ENCODE results near the gene STAG1.
A peak's percentile ranks its signal among the peaks of the same experiment; 100 is the strongest.
"Not testable (repeated sequence)": the region's sequence is repeated elsewhere in the genome, so short reads cannot be mapped to it uniquely, and the experiment has no call there.

STAG1 gene

GRCh38 chr3:136752172-136752421 lies at the start of gene STAG1:
Gene STAG1, minus strand, starts transcription at chr3:136752378. Its CDS starts 121,480 bp downstream, at chr3:136630898.
- DNase-seq (ENCODE audit: low read depth), result no peak

GRCh38 chr3:136801146-136801545 lies 49.0 kb upstream of the STAG1 start:
- not testable (repeated sequence) for DNase-seq (ENCODE audit: low read depth)

- DNase-seq (ENCODE audit: low read depth), result no peak
These were observed 40.6 kb upstream of the STAG1 start for GRCh38 chr3:136792556-136793330.

DNA sequence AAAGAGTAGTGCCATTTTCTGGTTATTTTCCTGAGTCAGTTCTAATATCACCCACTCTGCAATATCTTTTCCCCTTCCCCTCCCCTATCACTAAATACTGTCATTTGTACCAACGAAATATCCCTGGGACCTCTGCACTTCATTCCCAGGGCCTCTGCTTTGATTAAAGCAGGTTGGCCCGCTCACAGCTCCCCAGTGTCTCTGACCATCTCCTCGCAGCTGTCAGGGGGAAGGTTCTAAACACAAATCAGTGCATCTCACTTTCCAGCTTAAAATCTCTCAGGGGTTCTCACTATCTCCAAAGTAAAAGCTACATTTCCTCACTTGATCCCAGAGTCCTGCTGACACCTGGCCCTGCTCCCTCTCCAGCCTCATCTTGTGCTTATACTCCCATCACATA lies 38.6 kb upstream of the STAG1 start:
- DNase-seq (ENCODE audit: low read depth), result no peak

GRCh38 chr3:136789976-136790375 lies 37.8 kb upstream of the STAG1 start:
- no peak for DNase-seq (ENCODE audit: low read depth)

DNA sequence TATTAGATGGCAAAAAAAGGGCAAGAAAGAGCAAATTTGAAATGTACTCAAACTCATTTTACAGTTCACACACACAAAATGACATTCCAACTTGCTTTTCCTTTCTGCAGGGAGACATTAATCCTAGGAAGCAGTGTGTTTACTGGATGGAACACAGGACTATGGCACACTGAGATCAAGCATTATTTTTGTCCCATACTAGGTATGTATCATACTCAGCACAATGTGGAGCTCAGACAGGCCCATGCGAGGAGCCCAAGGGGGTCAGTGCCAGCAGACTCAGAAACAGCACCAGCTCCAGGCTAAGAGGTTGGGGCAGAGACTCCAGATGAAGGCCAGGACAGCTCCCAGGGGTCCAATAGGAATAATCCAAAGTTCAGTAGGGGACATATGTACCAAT lies 36.0 kb upstream of the STAG1 start:
- DNase-seq (ENCODE audit: low read depth), result no peak

DNA sequence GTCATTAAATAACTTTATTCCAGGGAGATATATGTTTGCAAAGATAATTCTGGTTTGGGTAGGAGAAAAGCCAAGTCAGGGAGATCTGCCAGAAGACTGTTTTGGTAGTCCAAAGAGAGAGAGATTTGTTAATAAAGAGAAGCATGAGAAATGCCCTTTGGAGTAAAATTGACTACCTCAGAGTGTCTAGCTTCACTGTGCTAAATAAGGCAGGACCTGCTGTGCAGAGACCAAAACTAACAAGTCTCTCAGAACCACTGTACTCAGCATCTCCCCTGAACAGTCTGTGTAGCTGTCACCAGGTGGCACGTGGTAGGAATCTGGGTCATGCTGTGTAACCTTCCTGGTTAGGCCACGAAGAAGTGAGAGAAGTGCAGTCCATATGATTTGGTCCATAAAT lies 35.2 kb upstream of the STAG1 start:
- DNase-seq (ENCODE audit: low read depth), result peak; percentile 33

DNA sequence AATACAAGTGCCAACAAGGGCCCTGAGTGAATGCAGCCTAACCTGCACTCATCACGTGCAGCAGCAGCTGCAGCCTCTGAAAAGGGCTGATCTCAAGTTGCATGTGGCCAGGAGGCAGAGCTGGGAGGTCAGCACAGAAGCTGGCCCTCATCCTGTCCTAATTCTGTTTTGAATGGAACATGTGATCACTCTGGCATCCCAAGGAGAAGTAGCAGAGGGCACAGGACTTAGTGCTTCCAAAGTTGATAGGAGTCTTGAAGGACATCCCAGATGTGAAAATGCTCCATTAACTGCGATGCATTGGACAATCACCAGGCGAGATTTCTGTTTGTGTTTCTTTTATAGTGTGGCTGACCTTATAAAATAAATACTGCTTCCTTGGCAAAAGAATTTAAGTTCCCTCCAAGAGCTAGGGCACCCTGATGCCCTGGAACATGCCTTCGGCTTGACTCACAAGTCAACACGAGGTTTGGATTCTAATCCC lies 31.6 kb upstream of the STAG1 start:
- DNase-seq (ENCODE audit: low read depth), result peak; percentile 77

DNA sequence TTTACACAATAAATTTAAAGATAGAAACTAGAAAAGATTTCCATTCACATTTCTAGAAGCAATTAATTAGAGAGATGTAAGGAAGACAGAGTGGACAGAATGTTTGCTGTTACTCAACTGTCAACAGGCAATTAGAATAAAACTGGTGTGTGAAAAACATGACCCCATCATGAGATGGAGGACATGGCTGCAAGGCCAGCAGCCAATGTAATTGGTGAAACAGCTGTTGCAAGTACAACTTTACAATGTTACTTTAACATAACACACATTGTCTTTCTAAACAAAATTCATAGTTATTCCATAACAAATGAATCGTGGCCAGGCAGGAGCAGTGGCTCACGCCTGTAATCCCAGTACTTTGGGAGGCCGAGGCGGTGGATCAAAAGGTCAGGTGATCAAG lies 28.6 kb upstream of the STAG1 start:
- no peak for DNase-seq (ENCODE audit: low read depth)

DNA sequence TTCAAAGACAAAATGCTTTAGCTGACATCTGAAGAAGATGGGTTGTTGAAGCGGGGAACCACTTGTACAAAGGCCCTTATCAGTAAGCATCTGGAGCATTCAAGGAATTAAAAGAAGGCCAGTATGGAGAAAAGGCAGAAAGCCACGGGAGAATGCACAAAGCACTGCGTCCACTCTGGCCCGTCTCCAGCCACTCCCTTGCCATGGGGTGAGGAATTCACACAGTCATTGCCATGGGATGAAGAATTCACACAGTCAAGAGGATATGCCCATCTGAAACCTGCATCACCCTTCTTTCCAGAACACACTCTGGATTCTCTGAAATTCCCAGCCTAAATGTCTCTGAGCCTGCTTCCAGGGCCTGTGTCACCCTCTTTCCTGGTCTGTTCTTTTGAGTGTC lies 26.7 kb upstream of the STAG1 start:
- peak; percentile 82 for DNase-seq (ENCODE audit: low read depth)

DNA sequence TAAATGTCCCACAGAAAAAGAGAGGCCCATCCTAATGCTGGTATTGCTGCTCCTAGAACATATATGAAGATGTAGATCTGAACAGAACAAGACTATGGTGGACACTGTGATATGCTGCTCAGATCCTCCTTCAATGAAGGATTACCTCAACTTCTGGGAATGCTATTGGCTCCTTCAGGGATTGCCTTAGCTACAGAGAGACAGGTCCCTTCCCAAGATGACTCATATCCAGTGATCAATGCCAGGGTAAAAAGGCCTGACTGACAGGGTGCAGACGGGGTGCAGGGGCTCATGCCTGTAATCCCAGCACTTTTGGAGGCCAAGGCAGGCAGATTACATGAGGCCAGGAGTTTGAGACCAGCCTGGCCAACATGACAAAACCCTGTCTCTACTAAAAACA lies 20.5 kb upstream of the STAG1 start:
- DNase-seq (ENCODE audit: low read depth), result peak; percentile 42

DNA sequence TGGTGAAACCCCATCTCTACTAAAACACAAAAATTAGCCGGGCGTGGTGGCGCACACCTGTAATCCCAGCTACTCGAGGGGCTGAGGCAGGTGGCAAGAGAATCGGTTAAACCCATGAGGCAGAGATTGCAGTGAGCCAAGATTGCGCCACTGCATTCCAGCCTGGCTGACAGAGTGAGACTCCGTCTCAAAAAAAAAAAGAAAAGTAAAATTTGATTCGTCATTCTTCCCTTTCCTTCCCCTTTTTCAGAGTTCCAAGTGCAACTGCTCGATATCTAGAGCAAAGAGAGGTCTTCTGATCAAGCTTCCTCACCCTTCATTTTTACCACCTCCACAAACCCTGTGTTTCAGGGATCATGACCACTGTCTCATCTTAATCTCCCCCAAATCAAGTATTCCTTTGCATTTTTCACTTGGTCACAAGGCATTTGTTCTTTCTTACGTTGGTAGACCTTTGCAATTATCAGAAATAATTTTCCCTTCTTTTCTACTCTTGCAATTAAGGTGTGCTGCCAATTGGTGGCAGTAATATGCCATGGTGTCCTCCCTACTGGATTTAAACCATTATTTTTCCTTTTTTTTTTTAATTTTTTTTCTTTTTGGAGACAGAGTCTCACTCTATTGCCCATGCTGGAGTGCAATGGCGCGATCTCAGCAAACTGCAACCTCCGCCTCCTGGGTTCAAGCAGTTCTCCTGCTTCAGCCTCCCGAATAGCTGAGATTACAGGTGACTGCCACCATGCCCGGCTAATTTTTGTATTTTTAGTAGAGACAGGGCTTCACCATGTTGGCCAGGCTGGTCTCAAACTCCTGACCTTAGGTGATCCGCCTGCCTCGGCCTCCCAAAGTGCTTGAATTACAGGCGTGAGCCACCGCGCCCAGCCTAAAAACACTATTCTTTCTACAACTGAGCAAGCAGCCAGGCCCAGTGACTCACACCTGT lies 6.3 kb upstream of the STAG1 start:
- DNase-seq (ENCODE audit: low read depth), result peak; percentile 30

DNA sequence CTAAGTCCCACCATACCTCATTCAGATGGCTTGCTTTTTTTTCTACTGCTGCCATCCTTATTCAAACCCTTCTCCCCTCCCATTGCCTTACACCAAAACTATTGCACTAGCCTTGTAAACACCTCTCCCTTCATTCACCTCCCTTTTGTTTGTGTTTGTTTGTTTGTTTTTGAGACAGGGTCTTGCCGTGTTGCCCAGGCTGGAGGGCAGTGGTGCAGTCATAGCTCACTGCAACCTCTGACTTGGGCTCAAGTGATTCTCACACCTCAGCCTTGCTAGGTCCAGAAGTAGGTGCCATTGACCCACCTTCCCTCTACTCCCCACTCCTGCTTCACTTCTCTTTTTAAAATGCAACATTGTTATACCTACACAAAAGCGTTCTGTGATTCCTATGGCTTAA lies 3.0 kb upstream of the STAG1 start:
- no peak for DNase-seq (ENCODE audit: low read depth)

DNA sequence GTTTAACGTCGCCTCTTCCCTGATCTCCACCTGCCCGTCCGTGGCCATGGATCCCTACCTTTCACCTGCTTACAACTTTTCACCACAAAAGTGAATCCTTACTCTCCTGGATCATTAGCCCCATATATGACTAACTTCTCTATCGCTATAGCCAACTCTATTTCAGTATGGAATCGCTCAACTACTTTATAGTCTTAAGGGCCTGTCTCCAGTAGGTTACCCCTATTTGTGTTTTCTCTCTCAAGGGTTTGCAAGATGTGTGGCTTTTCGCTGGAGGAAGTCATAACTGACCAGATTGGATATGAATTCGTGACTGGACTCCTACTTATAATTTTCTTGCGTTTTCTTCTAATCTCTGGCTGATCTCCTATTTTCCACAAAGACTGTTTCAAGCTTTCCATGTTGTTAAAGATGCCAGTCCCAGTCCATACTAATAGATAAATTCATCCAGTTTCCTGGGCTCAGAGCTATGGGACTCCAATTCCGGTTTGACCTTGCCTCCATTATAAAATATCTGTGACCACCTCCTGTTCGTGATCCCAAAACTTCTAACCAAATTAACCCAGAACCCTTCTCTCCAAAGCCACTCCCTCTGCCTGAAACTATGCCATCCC lies 1.3 kb upstream of the STAG1 start:
- peak; percentile 25 for DNase-seq (ENCODE audit: low read depth)

DNA sequence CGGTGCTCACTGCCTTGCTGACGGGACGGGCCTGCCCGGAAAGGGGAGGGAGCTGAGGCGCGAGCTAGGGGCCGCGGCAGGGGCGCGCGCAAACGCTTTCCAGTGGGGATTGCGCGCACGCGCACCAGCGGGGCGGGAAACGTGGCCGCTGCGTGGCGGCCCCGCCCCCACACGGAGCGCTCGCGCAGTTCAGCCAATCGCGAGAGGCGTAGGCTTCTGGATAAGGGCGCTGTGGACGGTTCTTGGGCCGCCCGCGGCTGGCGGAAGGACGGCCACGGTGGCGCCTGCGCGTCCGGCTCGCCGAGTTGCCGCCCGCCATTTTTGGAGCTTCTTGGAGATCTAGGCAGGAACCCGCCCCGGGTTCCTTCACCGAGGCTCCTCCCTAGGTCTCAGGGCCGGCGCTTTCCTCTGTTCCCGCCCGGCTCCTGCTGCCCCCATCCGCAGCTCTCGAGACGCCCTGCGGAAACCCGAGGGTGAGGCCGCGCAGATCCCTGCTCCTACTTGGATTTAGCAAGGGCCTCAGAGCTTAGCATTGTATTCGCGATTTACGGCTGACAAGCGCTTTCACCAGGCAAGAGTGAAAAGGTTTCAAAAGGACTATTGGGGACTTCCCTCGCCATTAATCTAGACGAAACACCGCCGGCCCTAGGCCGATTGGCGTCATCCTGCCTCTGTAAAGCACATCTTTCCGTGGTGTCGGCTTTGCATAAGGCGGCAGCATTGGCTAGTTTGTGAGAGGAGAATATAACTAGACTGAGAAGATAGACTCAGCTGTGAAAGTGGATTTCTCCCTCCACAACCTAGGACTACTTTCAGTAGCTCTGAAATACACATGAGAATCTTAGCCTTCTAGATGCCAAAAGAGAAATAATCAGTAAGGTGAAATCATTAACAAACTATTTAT lies 496 bp upstream of the STAG1 start:
- peak; percentile 99 for DNase-seq (ENCODE audit: low read depth)

- peak; percentile 83 for DNase-seq (ENCODE audit: low read depth)
These were observed 634 bp downstream of the STAG1 start for GRCh38 chr3:136751316-136752171.

GRCh38 chr3:136750897-136751315 lies 1.3 kb downstream of the STAG1 start:
- DNase-seq (ENCODE audit: low read depth), result peak; percentile 81

DNA sequence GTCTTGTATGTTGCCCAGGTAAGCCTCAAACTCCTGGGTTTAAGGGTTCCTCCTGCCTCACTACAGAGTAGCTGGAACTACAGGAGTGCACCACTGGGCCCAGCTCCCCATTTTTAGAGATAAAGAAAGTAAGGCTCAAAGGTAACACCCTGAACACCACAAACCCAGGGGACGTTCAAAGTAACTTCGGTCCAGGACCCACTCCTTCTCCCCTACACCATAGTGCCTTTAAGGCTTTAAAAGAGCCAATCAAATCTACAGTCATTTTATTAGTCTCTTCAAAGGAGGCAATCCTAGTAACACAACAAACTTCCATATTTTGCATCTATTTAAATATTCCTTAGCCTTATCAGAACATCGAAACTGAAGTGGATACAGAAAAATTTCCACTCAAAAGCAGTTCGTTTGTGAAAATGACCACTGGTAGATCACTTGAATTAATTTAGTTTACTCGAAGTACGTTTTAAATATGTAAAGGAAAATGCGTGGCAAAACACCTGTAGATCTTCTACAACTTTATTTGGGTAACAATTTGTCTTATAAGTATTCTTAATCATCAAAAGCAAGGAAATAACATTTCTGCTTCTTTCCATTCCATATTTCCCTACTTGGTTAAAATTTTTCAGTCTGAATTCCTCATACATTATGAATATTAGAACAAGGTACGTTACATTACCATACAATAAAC lies 1.8 kb downstream of the STAG1 start:
- peak; percentile 25 for DNase-seq (ENCODE audit: low read depth)

GRCh38 chr3:136749602-136750001 lies 2.6 kb downstream of the STAG1 start:
- DNase-seq (ENCODE audit: low read depth), result not testable (repeated sequence)

GRCh38 chr3:136749091-136749490 lies 3.1 kb downstream of the STAG1 start:
- DNase-seq (ENCODE audit: low read depth), result no peak
